Left forelimb (tissue), 1 donor: ENCODE measurements around the gene ADCYAP1R1.

Experiments
- DNase-seq: peaks from one replicate; pipeline ENCODE4 v3.0.0-alpha.2; 2018; ENCODE audit warnings: low spot score

Gene ADCYAP1R1

DNA sequence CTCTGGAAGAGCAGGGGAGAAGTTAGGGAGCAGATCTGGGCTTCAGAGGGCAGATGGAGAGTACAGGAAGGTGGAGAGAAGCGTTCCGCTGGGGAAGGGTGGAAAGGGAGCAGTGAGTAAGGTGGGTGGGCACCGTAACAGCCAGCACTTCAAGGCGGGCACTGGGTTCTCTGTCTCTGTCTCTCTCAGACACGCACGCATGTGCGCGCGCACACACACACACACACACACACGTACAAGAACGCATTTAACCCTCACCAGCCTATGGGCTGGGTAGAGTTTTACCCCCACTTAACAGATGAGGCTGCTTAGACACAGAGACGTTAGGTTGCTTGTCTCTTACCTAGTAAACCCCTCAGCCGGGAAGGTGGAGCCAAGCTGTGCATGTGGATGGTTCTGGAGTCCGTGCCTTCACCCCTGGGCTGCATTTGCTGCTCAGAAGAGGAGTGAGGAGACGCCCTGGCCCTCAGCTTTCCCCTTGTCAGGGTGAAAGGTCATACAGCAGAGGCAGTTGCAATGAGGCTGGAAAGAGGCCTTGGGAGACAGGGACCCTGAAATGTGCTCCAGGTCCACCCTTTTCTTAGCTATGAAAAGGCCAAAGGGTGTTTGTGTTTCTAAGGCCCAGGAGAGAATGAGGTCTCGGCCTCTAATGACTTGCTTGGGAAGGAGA lies 16.0 kb downstream of the ADCYAP1R1 start:
- DNase-seq, result no peak

DNA sequence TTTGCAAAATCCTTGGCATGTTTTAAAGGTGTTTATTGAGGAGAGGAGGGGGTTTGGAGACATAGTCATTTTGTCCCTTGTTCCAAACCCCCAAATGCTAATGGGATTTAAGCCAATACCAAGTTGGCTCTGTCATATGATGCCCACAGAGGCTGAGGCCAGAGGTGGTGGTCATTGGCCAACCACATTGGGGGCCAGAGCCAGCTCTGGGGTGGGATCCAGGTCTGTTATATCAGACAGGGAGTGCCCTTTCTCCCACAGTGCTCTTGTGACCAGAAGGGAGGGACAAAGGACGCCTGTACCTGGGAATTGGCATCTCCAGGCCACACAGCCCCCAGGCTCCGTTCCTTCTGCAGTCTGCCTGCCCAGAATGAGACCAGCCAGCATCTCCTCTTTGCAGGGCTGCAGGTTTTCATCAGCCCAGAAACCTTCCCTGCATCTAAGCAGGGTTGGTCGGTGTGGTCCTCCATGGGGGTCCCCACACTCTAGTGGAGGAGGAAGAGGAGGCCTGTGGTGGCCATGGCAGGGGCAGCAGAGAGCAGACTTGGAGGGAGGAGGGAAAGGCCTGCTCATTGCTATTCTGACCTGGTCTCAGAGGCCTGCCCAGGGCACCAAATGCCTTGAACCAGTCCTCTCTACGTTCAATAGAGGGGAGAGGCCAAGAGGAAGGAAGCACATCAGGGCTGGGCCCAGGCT lies 17.9 kb downstream of the ADCYAP1R1 start:
- DNase-seq, result no peak

DNA sequence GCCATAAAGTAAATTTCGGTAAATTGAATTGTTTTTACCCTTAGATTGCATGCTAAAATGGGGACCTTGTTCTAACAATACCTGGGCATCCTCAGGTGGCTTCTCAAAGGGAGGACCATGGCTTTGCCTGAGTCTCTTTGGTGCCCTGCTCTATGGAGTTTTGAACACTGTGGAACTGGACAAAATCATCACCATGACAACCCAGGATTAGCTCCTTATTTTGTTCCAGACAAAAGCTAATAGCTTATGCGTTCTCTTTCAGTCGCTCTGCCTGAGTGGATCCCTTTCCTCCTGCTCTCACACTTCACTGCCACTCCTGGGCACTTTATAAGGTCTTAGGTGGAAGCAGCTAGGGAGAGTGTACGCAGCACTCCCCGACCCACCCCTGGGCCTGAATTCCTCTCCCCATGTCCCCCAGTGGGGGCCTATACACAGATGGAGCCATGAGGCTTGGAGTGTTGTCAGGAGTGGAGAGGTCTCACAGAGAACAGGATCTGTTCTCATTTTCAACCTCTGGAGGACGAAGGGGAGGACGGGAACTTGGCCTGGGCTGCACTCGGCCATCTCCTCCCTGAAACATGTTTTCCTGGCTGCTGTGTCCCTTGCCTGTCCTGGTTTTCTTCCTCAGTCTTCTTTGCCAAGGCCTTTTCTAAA lies 19.0 kb downstream of the ADCYAP1R1 start:
- DNase-seq, result no peak

DNA sequence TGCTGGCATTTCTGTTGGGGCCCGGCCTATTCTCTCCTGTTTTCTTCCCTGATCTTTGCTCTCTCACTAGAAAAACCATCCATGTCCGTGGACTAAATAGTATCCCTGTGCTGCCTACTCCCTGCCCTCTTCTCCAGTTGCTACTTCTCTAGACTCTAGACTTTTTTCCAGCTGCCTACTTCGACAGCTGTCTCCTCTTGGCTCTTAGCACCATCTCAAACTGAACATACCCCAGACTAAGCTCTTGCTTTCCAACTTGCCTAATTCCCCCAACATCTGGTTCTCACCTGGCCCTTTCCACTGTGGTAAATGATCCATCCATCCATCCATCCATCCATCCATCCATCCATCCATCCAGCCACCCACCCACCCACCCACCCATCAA lies 19.5 kb downstream of the ADCYAP1R1 start:
- no peak for DNase-seq

DNA sequence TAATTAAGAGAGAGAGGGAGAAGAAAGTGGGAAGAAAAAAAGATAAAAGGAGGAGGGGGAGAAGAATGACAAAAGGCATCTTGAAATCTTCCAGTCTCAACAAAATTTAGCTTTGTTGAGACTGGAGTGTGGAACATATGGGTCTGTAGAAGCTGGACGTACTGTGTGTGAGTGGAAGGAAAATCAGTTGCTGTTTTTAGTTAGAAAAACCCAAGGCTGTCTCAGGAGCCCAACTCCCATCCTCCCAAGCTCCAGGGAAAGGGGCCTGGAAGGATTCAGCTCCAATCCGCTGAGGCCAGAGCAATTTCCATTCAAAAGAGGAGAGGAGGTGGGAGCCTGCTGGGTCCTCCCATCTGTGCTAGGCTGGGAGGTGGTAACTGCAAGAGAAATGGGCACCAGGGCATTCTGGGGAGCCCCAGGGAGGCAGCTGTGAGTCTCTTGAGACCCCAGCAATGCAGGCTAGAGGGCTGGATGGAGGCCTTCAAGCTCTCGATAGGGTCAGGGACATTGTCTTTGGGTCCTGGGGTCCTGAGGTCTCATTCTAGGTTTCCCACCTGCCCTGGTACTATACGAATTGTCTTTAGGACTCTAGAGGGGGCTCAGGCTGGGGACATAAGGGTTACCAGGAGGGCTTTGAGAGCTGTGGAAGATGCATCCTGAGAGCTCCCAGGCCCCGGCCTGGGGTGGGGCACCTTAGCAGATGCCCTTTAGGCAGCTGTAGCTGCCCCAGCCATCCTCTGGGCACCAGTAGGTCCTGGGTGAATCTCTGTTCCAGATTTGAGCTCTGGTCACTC lies 21.4 kb downstream of the ADCYAP1R1 start:
- no peak for DNase-seq

DNA sequence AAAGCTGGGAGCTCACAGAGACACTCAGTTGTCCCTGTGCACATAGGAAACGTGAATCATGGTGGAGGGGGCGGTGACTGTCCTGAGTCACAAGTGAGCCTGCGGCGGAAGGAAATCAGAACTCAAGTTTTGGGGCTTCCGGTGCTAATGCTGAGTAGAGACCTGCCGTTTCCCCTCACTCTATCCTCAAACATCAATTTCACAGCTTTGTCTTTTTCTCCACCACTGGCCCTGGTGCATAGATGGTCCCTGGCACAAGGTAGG lies 21.9 kb downstream of the ADCYAP1R1 start:
- DNase-seq, result no peak

DNA sequence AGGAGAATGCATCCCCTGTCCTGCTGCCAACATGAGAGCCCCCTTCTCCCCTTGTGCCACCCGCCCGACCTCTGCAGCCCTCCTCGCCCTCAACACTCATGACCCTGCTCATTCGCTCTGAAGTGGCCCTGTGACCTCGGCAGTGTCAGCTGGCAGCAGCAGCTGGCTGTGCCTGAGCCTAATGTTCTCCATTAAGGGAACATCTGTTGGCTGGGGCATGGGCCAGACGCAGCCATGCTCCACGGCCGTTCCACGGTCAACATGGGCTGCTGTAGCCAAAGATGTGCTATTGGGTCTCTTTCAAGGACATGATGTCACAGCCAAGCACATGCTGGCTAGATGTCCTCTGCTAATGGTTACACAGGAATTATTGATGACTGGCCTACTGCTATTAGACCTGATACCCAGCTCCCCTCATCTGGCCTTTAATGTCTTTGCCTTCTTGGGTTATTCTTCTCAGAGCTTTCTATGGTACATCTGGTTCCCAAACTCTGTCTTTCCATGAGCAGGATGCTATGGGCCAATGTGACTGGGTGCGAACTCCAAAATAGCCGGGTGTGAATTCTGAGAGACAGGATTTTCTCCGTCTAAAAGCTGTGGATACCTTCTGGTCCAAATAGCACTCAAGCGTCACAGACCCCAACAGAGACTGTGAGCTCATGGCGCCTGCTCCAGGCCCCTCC lies 22.4 kb downstream of the ADCYAP1R1 start:
- DNase-seq, result no peak

DNA sequence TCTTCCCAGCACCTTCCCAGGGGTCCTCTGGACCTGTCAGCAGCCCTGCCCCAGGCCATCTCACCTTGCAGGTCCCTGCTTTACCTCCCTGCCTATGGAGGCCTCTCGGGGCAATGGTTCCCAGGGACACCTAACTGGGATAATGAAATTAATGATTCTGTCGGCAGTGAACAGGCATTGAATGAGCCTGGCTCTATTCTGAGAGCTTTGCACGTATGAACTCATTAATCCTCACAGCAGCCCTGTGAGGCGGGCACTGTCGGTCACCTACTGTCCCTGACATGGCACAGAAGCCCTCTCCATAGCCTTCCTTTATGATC lies 22.9 kb downstream of the ADCYAP1R1 start:
- DNase-seq, result no peak

DNA sequence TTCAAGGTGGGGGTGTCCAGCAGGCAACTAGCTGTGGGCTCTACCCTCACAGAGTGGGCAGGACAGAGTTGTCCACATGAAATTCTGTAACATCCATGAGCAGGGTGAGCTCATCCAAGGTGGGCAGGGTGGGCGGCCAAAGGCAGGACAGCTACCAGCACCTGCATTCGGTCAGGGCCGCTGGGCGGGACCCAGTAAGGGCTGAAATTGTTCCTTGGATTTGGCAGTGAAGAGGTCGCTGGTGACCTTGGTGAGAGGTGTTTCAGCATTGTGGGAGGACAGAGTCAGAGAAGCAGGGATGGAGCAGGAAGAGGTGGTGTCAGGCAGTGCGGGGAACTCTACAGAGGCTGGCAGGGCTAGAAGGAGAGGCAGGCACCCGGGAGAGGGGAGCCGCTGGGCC lies 23.9 kb downstream of the ADCYAP1R1 start:
- no peak for DNase-seq

DNA sequence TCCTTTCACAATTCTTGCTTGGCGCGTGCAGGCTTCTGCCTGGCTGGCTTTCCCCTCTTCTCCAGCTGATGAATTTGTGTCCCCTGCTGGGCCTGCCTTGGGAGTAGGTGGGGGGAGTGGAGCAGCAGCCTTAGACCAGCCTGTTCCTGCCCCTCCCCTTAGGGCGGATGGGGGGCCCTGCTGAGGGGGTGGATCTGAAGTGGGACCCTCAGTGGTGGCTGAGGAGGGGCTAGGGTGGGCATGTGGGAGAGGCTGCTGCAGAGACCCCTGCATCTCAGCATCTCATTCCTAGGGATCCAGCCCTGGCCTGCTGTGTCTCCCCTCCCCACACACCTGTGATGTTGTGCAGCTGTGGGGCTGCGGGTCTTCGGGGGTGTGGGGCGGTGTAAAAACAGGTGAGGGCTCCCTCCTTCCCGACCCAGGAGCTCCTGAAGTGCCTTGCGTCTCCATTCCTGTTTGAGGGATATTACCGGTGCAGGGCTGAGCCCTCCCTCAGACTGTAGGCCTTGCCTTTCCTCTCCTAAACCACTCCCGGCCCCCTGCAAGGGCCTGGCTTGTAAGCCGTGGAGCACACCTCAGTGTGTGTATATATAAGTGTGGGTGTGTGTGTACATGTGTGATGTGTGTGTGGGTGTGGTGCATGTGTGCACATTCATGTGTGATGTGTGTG lies 24.7 kb downstream of the ADCYAP1R1 start:
- DNase-seq, result no peak

DNA sequence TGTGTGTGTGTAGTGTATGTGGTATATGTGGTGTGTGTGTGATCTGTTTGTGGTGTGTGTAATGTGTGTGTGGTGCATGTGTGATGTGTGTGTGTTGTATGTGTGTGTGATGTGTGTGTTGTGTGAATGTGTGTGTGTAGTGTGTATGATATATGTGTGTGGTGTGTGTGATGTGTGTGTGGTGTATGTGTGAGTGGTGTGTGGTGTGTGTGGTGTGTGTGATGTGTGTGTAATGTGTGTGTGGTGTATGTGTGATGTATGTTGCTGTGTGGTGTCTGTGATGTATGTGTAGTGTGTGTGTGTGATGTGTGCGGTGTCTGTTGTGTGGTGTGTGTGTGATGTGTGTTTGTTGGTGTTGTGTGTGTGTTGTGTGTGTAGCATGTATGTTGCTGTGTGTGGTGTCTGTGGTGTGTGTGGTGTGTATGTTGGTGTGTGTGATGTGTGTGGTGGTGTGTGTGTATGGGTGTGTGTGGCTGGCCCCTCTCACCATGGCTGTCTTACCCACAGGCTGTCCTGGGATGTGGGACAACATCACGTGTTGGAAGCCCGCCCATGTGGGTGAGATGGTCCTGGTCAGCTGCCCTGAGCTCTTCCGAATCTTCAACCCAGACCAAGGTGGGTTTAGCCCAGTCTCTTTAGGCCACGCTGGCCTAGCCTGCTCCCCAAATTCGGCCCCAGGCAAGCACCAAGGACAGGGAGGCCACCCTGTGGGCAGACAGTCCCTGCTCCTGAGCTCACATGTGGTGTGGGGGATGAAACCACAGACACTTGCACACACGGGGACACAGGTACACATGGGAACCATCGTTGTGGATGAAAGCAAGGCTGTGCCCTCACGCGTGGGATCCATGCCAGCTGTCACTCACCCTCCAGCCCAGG lies 25.6 kb downstream of the ADCYAP1R1 start:
- no peak for DNase-seq

DNA sequence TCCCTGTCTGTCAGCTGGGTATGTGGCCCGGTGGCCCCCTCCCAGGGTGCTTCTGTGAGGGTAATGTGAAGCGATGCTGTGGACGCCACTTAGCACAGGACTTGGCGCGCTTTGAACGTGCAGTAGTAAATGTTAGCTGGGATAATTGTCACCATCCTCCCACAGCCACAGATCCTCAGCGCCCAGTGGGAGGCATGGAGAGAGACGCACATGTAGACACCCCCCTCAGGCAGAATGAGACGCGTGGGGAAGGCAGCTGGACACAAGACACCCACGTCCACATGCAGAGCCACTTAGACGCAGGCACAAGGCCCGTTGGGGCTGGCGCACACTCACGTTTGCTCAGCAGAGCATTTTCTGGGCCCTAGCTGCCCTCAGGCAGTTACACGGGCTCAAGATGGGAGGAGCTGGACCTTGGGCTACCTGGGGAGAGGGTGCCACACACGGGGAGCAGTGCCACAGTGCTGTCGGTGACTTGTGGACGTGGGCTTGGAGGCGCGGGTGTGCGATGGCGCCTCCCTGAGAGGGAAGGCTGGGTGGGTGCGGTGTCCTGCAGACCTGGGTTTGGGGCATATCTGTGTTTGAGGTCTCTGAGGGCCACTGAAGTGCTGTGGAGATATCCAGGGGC lies 26.4 kb downstream of the ADCYAP1R1 start:
- no peak for DNase-seq

DNA sequence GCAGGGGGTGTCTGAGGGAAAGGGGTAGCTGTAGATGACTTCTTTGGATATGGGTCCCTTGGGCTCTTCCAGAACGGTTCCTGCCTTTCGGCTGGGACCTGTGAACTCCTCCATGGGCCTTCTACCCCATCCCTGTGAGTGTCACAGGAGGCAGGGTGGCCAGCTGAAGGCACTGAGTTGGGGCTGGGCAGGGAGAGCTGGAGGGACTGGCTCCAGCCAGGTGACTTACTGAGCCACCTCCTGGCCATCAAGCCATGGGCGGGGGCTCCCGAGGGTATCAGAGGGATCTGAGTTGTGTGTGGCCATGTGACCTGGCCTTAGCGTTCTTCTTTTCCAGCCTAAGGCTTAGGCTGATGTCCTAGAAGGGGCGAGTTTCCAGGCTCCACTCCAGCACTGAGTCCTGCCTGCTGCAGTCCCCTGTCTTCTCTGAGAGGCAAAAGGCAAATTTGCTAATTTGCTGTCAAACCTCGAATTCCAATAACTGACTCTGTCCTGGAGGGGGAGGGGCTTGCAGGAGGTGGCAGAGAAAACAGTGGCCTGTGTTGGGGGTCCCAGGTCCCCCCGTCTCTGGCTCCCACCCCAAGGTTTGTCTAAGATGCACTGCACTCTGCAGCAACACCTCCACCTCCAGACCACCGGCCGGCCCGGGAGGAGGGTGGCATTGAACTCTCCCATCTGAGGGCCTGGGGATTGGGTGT lies 27.2 kb downstream of the ADCYAP1R1 start:
- no peak for DNase-seq

DNA sequence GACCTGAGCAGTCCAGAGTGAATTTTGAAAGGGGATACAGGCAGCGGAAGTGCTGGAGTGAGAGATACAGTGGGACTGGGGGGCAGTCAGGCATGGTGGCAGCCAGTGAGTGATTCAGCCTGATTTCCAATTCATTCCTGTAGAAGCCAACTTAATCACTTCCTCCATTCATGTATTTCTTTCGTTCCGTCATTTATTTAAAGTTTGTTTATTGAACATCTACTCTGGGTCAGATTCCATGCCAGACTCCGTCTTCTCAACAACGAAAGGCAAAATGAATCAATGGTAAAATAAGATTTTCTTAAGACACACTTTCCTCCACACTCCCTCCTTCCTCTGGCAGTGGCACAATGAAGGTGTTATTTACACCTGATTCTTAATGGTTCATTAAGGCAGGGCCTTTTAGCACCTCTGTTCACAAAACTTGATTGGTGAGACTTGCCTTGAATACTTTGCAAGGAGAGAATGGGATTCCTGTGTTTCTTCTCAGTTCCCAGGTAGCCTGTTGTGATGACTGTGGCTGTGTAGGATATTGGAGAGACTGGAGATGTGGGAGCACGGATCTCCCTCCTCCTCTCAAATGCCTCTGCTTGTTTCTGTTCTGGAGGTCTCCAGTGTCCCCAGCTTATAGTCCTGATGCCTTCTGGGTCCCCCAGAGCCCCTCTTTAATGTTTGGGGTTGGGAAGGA lies 27.9 kb downstream of the ADCYAP1R1 start:
- no peak for DNase-seq

DNA sequence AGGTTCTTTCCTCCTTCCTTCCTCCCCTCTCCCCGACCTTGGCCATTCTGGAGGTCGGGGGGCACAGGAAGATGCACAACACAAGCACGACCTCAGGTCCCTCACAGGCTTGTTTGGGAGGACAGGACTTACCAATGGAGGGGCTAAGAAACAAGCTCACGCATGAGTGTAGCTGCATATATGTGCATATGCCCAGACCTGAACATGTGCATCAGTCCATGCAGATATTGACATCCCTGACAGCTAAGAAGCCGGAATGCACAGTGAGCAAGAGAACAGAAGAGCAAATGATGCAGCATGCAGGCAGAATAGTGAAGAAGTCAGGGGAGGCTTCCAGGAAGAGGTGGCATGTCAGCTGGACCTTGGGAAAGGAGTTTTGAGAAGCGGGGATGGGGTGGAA lies 28.7 kb downstream of the ADCYAP1R1 start:
- DNase-seq, result no peak

DNA sequence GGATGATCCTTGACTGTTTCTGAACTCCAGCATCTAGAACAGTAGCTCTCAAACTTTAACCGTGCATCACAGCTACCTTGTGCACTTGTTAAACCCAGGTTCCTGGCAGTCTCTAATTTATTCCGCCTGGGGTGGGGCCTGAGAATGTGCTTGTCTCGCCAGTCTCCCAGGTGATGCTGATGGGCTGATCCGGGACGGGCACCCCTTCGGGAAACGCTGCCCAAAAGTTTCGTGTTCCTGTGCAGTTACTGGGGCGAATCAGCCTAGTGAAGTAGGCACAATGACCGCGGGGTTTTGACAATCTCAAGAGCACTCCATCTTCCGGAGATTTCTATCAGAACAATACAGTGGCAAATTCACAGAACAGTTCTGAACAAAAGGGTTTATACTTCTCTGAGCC lies 29.9 kb downstream of the ADCYAP1R1 start:
- no peak for DNase-seq

DNA sequence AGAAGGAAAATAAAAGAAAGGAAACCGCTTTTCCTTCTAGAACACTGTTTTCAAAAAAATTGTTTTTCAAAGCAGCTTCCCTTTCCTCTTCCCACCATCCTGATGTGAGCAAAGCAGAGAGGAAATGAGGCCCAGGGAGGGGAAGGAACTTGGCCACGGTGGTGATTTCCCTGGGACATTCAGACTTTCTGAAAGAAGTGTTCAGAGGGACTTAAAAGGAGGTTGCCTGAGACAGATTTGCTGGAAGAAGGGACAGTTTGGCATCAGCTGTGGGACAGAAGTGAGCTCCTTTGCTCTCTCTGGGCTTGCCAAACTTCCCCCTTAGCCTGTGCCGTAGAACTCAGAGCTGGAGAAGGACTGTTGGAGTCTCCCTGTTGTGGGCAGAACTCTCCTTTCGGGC lies 30.3 kb downstream of the ADCYAP1R1 start:
- no peak for DNase-seq

DNA sequence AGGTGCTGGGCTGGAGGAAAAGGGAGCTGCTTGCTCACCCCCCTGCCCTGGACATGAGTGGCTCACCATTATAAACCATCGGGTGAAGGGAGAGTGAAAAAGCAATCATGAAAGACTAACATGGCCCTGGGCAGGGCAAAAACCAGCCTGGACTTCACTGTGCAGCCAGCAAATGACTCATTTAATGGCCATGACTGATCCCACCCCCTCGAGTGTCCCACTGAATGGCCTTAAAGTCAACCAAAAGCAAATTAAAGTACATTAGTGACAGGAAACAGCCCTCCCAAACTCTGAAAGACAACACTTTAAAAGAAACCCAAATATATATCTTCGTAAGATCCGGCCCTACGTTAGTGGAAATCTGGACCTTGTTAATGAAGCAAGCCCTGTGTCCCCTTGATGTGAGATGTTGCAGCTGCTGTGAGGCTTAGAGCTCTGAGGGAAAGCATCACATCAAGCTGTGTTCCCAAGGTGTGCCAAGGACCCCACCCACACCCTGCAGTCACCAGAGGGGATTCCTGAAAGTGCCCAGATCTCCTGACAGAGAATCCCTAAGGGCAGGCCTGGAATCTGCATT lies 31.2 kb downstream of the ADCYAP1R1 start:
- DNase-seq, result no peak

DNA sequence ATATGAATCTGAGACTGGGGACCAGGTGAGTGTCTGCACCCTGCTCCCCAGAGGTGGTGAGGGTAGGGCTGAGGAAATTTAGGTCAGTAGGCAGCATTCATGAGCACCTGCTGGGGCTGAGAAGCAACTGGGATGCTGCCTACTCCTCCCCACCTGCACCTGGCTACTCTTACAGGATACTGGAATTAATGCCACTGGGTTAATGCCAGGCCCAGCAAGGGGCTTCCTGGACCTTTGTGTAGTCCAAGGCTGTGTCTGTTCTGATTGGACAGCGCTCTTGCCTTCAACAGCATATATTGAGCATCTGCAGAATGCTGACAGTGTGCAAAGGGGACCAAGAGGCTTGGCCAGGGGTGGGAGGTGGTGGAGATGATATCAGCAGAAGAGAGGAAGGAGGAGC lies 32.1 kb downstream of the ADCYAP1R1 start:
- DNase-seq, result no peak
